Breast epithelium (tissue), 4 donors: Measurements from ENCODE around the gene LCP2. TPM values are rescaled to one million over a fixed set of nuclear protein-coding genes. Genes with fewer than 3 reads are reported as not detected.

Source experiments
- DNase-seq, 2 donors: peaks; one replicate each; pipeline ENCODE4 v3.0.0-alpha.2; 2019; ENCODE audit warnings: low spot score in 2 of 2
- H3K27ac ChIP-seq, 2 donors: fragments of 200-600 bp; sonication (generic) in 1 of 2; one replicate each; pipeline ENCODE4 v1.5.1; 2016 to 2019; ENCODE audit warnings: mild to moderate bottlenecking in 1 of 2
- H3K27me3 ChIP-seq, 2 donors: fragments of 200-600 bp; sonication (generic) in 1 of 2; one replicate each; pipeline versions ENCODE4 v1.5.1 to v1.6.0; 2017 to 2019; ENCODE audit warnings: control low read depth in 1 of 2, mild to moderate bottlenecking in 1 of 2
- H3K36me3 ChIP-seq: fragments of 200-600 bp; one replicate; pipeline ENCODE4 v1.5.1; 2019
- H3K4me1 ChIP-seq, 2 donors: fragments of 200-600 bp; sonication (generic); one replicate each; pipeline ENCODE4 v1.5.1; 2016 to 2019; ENCODE audit warnings: control low read depth in 1 of 2
- H3K4me3 ChIP-seq, 3 donors: fragments of 200-600 bp; sonication (generic); 1 replicate in 2 of 3; 2 replicates in 1 of 3; pipeline ENCODE4 v1.5.1; 2016 to 2019; ENCODE audit warnings: mild to moderate bottlenecking in 3 of 3, moderate library complexity in 2 of 3
- H3K9me3 ChIP-seq, 2 donors: fragments of 200-600 bp; sonication (generic) in 1 of 2; one replicate each; pipeline ENCODE4 v1.5.1; 2016 to 2019; ENCODE audit warnings: control low read depth in 1 of 2
- CTCF ChIP-seq, 3 donors: fragments of 450-650 bp; IDR thresholded peaks; one replicate each; pipeline ENCODE4 v1.5.1; 2016 to 2017; ENCODE audit warnings: antibody characterized with exemption in 3 of 3, mild to moderate bottlenecking in 3 of 3, moderate library complexity in 3 of 3
- POLR2A ChIP-seq: fragments of 450-650 bp; IDR thresholded peaks from one replicate; pipeline ENCODE4 v1.6.1; 2016; ENCODE audit warnings: antibody characterized with exemption, mild to moderate bottlenecking, moderate library complexity
- POLR2AphosphoS5 ChIP-seq, 3 donors: sonication (generic); formaldehyde crosslinking; IDR thresholded peaks; one replicate each; pipeline ENCODE4 v1.6.1; 2017; ENCODE audit warnings: antibody characterized with exemption in 3 of 3
- intact Hi-C: fragments of 100-400 bp; cut with DNase I; formaldehyde crosslinking; loops from one replicate; pipeline ENCODE4 v1.15.1; 2023; ENCODE audit warnings: low total_unique reads
- total RNA-seq, 3 donors: library from RNA; depleted of rRNA; stranded (reverse); fragments of >200 nt; gene quantifications; one replicate each; pipeline ENCODE4 v1.1.0, GENCODE V29; 2016

Gene LCP2
- total RNA-seq, 3 donors from 2014 or later = 15.4 to 41.4 (median 21.8) TPM

- DNase-seq = no peak
- Histone ChIP-seq H3K27ac (peak overlapping the region in 1 of 2 donors; percentile 79), H3K9me3 (no peaks in the 10 kb centered on the region), H3K36me3 (no peaks in the 10 kb centered on the region), H3K4me3 (no peak overlapping the region), H3K27me3 (no peaks in the 10 kb centered on the region), H3K4me1 (no peaks in the 10 kb centered on the region)
- TF ChIP-seq CTCF (IDR thresholded peaks at IDR 0.05) (no peak), POLR2A (no peak), POLR2AphosphoS5 (IDR thresholded peaks at IDR 0.05) (no peak)
- intact Hi-C loops = loop anchor here (10.0 kb wide), 1 partner anchor 189 kb away; no protein-coding TSS in a partner anchor
These were observed 71.4 kb downstream of the LCP2 start for GRCh38 chr5:170226129-170226615.

GRCh38 chr5:170225326-170226128 lies 72.0 kb downstream of the LCP2 start:
- TF ChIP-seq CTCF (IDR thresholded peaks at IDR 0.05) (peak; percentile 62 to 85 (median 77)), POLR2AphosphoS5 (IDR thresholded peaks at IDR 0.05) (no peak), POLR2A (no peak)
- Histone ChIP-seq H3K9me3 (no peaks in the 10 kb centered on the region), H3K4me1 (no peaks in the 10 kb centered on the region), H3K4me3 (no peak overlapping the region), H3K27me3 (no peaks in the 10 kb centered on the region), H3K36me3 (no peaks in the 10 kb centered on the region), H3K27ac (peak overlapping the region in 1 of 2 donors; percentile 2)
- peak; percentile 67 to 74 for DNase-seq
- intact Hi-C loops = loop anchor here (10.0 kb wide), 1 partner anchor 189 kb away; no protein-coding TSS in a partner anchor

- H3K27ac ChIP-seq = peak overlapping the region in 1 of 2 donors; percentile 75
- H3K9me3 ChIP-seq = no peaks in the 10 kb centered on the region
- no peak for TF ChIP-seq POLR2A
- no peak for TF ChIP-seq CTCF (IDR thresholded peaks at IDR 0.05)
- TF ChIP-seq POLR2AphosphoS5 (IDR thresholded peaks at IDR 0.05) = no peak
- no peak for DNase-seq
- no peaks in the 10 kb centered on the region for H3K27me3 ChIP-seq
- intact Hi-C loops = loop anchor here (10.0 kb wide), 1 partner anchor 191 kb away; no protein-coding TSS in a partner anchor
- no peak overlapping the region for H3K4me3 ChIP-seq
- no peaks in the 10 kb centered on the region for H3K4me1 ChIP-seq
- no peaks in the 10 kb centered on the region for H3K36me3 ChIP-seq
These were observed 73.7 kb downstream of the LCP2 start for GRCh38 chr5:170223906-170224305.

GRCh38 chr5:170223360-170223759 lies 74.2 kb downstream of the LCP2 start:
- H3K27me3 ChIP-seq = no peaks in the 10 kb centered on the region
- peak overlapping the region in 1 of 2 donors; percentile 75 for H3K27ac ChIP-seq
- intact Hi-C loops = loop anchor here (10.0 kb wide), 1 partner anchor 191 kb away; no protein-coding TSS in a partner anchor
- H3K36me3 ChIP-seq = no peaks in the 10 kb centered on the region
- H3K4me3 ChIP-seq = no peak overlapping the region
- TF ChIP-seq CTCF (IDR thresholded peaks at IDR 0.05) (no peak), POLR2A (no peak), POLR2AphosphoS5 (IDR thresholded peaks at IDR 0.05) (no peak)
- no peaks in the 10 kb centered on the region for H3K4me1 ChIP-seq
- H3K9me3 ChIP-seq = no peaks in the 10 kb centered on the region
- no peak for DNase-seq

GRCh38 chr5:170221327-170221741 lies 76.2 kb downstream of the LCP2 start:
- Histone ChIP-seq H3K27ac (peak overlapping the region; percentile 75), H3K4me1 (no peaks in the 10 kb centered on the region), H3K27me3 (no peaks in the 10 kb centered on the region), H3K9me3 (no peaks in the 10 kb centered on the region), H3K36me3 (no peaks in the 10 kb centered on the region), H3K4me3 (no peak overlapping the region)
- intact Hi-C loops = loop anchor here (10.0 kb wide), 1 partner anchor 193 kb away; no protein-coding TSS in a partner anchor
- DNase-seq = peak in 1 of 2 donors; percentile 38
- TF ChIP-seq POLR2A (no peak), CTCF (IDR thresholded peaks at IDR 0.05) (peak in 1 of 3 donors; percentile 26), POLR2AphosphoS5 (IDR thresholded peaks at IDR 0.05) (no peak)
